GM12872 (cell line): Measurements from ENCODE around the gene ZNF548.
A peak's percentile ranks its signal among the peaks of the same experiment; 100 is the strongest.

Experiments
- CTCF ChIP-seq: IDR thresholded peaks from 3 replicates; pipeline ENCODE4 v1.5.1; 2011; ENCODE audit warnings: low read depth, mild to moderate bottlenecking, low read length, moderate library complexity; ENCODE audit not compliant: insufficient read depth

The ZNF548 gene

GRCh38 chr19:57389730-57390598, at the start of gene ZNF548:
ZNF548 (plus strand) TSS chr19:57389854; CDS start chr19:57390100, 246 bp downstream.
- TF ChIP-seq CTCF = peak; percentile 18; the same call in 1 of the 3 replicates

GRCh38 chr19:57342582-57342981, 47.1 kb upstream of the ZNF548 start:
- no peak for TF ChIP-seq CTCF

GRCh38 chr19:57348136-57348535, 41.5 kb upstream of the ZNF548 start:
- TF ChIP-seq CTCF = no peak

GRCh38 chr19:57350877-57351805, 38.5 kb upstream of the ZNF548 start, which contains the start of gene ZNF304:
ZNF304 (plus strand) TSS chr19:57351271; CDS start chr19:57351665, 394 bp downstream.
- TF ChIP-seq CTCF = no peak

DNA sequence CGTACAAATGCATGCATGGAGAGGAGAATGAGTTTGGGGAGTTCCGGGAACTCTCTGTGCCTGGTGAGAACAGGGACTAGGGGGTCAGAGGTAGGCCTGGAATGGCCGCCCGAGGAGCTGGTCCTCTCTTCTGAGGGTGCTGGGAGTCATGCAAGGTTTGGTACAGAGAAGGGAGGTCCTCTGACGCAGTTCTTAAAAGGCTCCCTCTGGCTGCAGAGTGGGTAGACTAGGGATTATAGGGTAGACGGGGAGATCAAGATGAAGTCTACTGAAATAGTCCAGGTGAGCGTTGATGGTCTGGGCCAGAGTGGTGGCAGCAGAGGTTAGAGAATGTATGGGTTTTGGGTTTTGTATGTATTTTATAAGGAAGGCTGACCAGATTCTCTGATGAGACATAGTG, 37.8 kb upstream of the ZNF548 start:
- TF ChIP-seq CTCF = no peak

GRCh38 chr19:57355916-57356315, 33.7 kb upstream of the ZNF548 start:
- no peak for TF ChIP-seq CTCF

DNA sequence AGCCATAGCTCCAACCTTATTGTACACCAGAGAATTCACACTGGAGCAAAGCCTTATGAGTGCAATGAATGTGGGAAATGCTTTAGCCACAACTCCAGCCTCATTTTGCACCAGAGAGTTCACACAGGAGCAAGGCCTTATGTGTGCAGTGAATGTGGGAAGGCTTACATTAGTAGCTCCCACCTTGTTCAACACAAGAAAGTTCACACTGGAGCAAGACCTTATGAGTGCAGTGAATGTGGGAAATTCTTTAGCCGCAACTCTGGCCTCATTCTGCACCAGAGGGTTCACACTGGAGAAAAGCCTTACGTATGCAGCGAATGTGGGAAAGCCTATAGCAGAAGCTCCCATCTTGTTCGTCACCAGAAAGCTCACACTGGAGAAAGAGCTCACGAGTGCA, 32.2 kb upstream of the ZNF548 start:
- no peak for TF ChIP-seq CTCF
